SK-N-SH (cell line): ENCODE data around the gene PXMP4. TPM values are rescaled to one million over a fixed set of nuclear protein-coding genes. Genes with fewer than 3 reads are reported as not detected.

Experiments
- CTCF ChIA-PET: fragments of 300-600, 350-600 bp; formaldehyde crosslinking; extraction: SDS; loops from one replicate; lab custom pipeline; 2021; lab: Yijun Ruan, JAX
- POLR2A ChIA-PET: fragments of 350-600 bp; sonication (Branson Sonifier 250); formaldehyde crosslinking; extraction: SDS; loops from one replicate; lab custom pipeline; 2020; ENCODE audit warnings: antibody characterized with exemption, inconsistent platforms; lab: Yijun Ruan, JAX
- DNase-seq: peaks from one replicate; pipeline ENCODE4 v3.0.0; 2012
- H2AFZ ChIP-seq: fragments of 200-600 bp; sonication (generic); 2 replicates; pipeline ENCODE4 v1.8.1; 2016; ENCODE audit warnings: antibody characterized with exemption, mild to moderate bottlenecking, low read depth
- H3F3A ChIP-seq: fragments of 200-600 bp; sonication (generic); replicated peaks from 2 replicates; pipeline ENCODE3; 2016; ENCODE audit warnings: antibody characterized with exemption, mild to moderate bottlenecking; ENCODE audit not compliant: insufficient read depth
- H3K27ac ChIP-seq, 2 experiments: fragments of 200-500 bp in 1 of 2; fragments of 200-600 bp in 1 of 2; sonication (Bioruptor generic) in 1 of 2; sonication (generic), shearing (Covaris generic) in 1 of 2; 2 replicates each; pipeline versions ENCODE4 v1.5.1 to v1.6.1; 2014 to 2016; ENCODE audit warnings: low read depth in 2 of 2, inconsistent platforms in 1 of 2, low read length in 1 of 2, mild to moderate bottlenecking in 1 of 2, mixed read lengths in 1 of 2
- H3K27me3 ChIP-seq: fragments of 200-600 bp; sonication (generic), shearing (Covaris generic); 2 replicates; pipeline ENCODE4 v1.6.1; 2016; ENCODE audit warnings: mixed run types; ENCODE audit not compliant: insufficient read depth
- H3K36me3 ChIP-seq, 2 experiments: fragments of 200-500 bp in 1 of 2; fragments of 200-600 bp in 1 of 2; sonication (Bioruptor generic) in 1 of 2; sonication (generic) in 1 of 2; replicated peaks in 1 of 2; 2 replicates each; pipeline versions ENCODE3 to v1.5.1; 2014 to 2016; ENCODE audit warnings: low read length in 1 of 2, mild to moderate bottlenecking in 1 of 2; ENCODE audit not compliant: insufficient read depth in 2 of 2, control insufficient read depth in 1 of 2
- H3K4me1 ChIP-seq, 2 experiments: fragments of 200-500 bp in 1 of 2; fragments of 200-600 bp in 1 of 2; sonication (Bioruptor generic) in 1 of 2; sonication (generic), shearing (Covaris generic) in 1 of 2; 2 replicates each; pipeline versions ENCODE4 v1.5.1 to v1.6.1; 2014 to 2016; ENCODE audit warnings: low read depth in 1 of 2, low read length in 1 of 2, mixed run types in 1 of 2; ENCODE audit not compliant: insufficient read depth in 2 of 2, control insufficient read depth in 1 of 2
- H3K4me2 ChIP-seq: fragments of 200-600 bp; sonication (generic), shearing (Covaris generic); 2 replicates; pipeline ENCODE4 v1.6.1; 2017; ENCODE audit warnings: mixed run types
- H3K4me3 ChIP-seq, 2 experiments: fragments of 200-500 bp in 1 of 2; fragments of 200-600 bp in 1 of 2; sonication (Bioruptor generic) in 1 of 2; sonication (generic), shearing (Covaris generic) in 1 of 2; 2 replicates each; pipeline versions ENCODE4 v1.5.1 to v1.8.1; 2014 to 2016; ENCODE audit warnings: low read depth in 2 of 2, inconsistent platforms in 1 of 2, low read length in 1 of 2, mild to moderate bottlenecking in 1 of 2, mixed read lengths in 1 of 2, moderate library complexity in 1 of 2
- H3K79me2 ChIP-seq: fragments of 200-600 bp; sonication (generic); 2 replicates; pipeline ENCODE4 v1.8.1; 2017; ENCODE audit warnings: mild to moderate bottlenecking; ENCODE audit not compliant: insufficient read depth
- H3K9ac ChIP-seq: fragments of 200-600 bp; sonication (generic); 2 replicates; pipeline ENCODE4 v1.6.1; 2017; ENCODE audit warnings: mixed run types
- H3K9me2 ChIP-seq: fragments of 200-600 bp; sonication (generic); 2 replicates; pipeline ENCODE4 v1.6.1; 2017; ENCODE audit warnings: mixed run types
- H3K9me3 ChIP-seq: fragments of 200-600 bp; sonication (generic); 2 replicates; pipeline ENCODE4 v1.6.1; 2017; ENCODE audit warnings: mixed run types, mild to moderate bottlenecking, moderate library complexity
- H4K20me1 ChIP-seq: fragments of 200-600 bp; sonication (generic); 2 replicates; pipeline ENCODE4 v1.6.1; 2017; ENCODE audit warnings: mild to moderate bottlenecking, mixed run types; ENCODE audit not compliant: insufficient read depth
- CHD2 ChIP-seq: fragments of 150-350 bp; IDR thresholded peaks from 2 replicates; pipeline ENCODE4 v1.6.1; 2018; ENCODE audit warnings: low read length; ENCODE audit not compliant: partially characterized antibody
- ELF1 ChIP-seq: IDR thresholded peaks from 2 replicates; pipeline ENCODE4 v1.4.0; 2012
- EP300 ChIP-seq, 2 experiments: IDR thresholded peaks; 2 replicates each; pipeline versions ENCODE4 v1.4.0 to v1.6.1; 2012; ENCODE audit warnings: borderline replicate concordance in 1 of 2, low read depth in 1 of 2, low read length in 1 of 2
- EZH2phosphoT487 ChIP-seq: fragments of 200-600 bp; sonication (generic); IDR thresholded peaks from 2 replicates; pipeline ENCODE4 v1.6.1; 2017; ENCODE audit warnings: low read depth, mixed run types, mild to moderate bottlenecking, antibody characterized with exemption, moderate library complexity, borderline replicate concordance
- FOXJ3 ChIP-seq: sonication (generic); formaldehyde crosslinking; IDR thresholded peaks from 2 replicates; pipeline ENCODE4 v1.5.1; 2020; ENCODE audit warnings: mild to moderate bottlenecking, missing genetic modification reagents
- FOXM1 ChIP-seq: IDR thresholded peaks from 2 replicates; pipeline ENCODE4 v1.4.0; 2012; ENCODE audit warnings: low read depth, mild to moderate bottlenecking
- JUND ChIP-seq: IDR thresholded peaks from 2 replicates; pipeline ENCODE4 v1.4.0; 2012
- MEF2A ChIP-seq: IDR thresholded peaks from 2 replicates; pipeline ENCODE4 v1.4.0; 2012; ENCODE audit warnings: low read depth, borderline replicate concordance
- MXI1 ChIP-seq: IDR thresholded peaks from 2 replicates; pipeline ENCODE4 v1.6.1; 2012; ENCODE audit warnings: mild to moderate bottlenecking, low read depth, low read length, improper control_type of control experiment
- POLR2AphosphoS5 ChIP-seq: IDR thresholded peaks from 2 replicates; pipeline ENCODE4 v1.6.1; 2012; ENCODE audit warnings: low read depth, low read length
- RFX5 ChIP-seq: IDR thresholded peaks from 2 replicates; pipeline ENCODE4 v1.6.1; 2012; ENCODE audit warnings: mild to moderate bottlenecking, improper control_type of control experiment, low read length
- TEAD4 ChIP-seq: IDR thresholded peaks from 2 replicates; pipeline ENCODE4 v1.4.0; 2012; ENCODE audit warnings: mild to moderate bottlenecking, borderline replicate concordance; ENCODE audit not compliant: insufficient read depth
- YY1 ChIP-seq: IDR thresholded peaks from 2 replicates; pipeline ENCODE4 v1.4.0; 2012; ENCODE audit warnings: low read depth, mild to moderate bottlenecking
- WGBS: methylation state at CpG from one replicate; pipeline ENCODE4 v1.1.6; 2017; ENCODE audit warnings: low lambda C conversion rate; 5-methylcytosine and 5-hydroxymethylcytosine counted together
- polyA plus RNA-seq, 3 experiments: library from polyadenylated mRNA; depleted of rRNA; stranded (reverse); fragments of >200 nt; gene quantifications; 2 replicates each; pipeline ENCODE4 v1.2.3, GENCODE V29; 2012
- TF ChIP-seq, protein P1 (sequence below): IDR thresholded peaks from 2 replicates; pipeline ENCODE4 v1.4.0; 2012; ENCODE audit warnings: low read depth
- TF ChIP-seq, protein P2 (sequence below): fragments of 150-350 bp; IDR thresholded peaks from 2 replicates; pipeline ENCODE4 v1.6.1; 2016; ENCODE audit warnings: mild to moderate bottlenecking, low read depth, low read length
- TF ChIP-seq, protein P3 (sequence below): IDR thresholded peaks from 2 replicates; pipeline ENCODE4 v1.4.0; 2012; ENCODE audit warnings: low read depth, borderline replicate concordance

The PXMP4 gene
- polyA plus RNA-seq, 1 of the 3 experiments (the other 2 are of a cell fraction), result 5.6 TPM

- TF ChIP-seq JUND (no peak), RFX5 (no peak), POLR2AphosphoS5 (no peak), EZH2phosphoT487 (no peak), CHD2 (no peak), FOXM1 (no peak), EP300 (IDR thresholded peaks at IDR 0.05; ENCODE audit: borderline replicate concordance in 1 of 2, low read depth in 1 of 2, low read length in 1 of 2) (no peak), MXI1 (no peak), FOXJ3 (CRISPR knock-in tag) (no peak), TEAD4 (no peak), MEF2A (no peak), YY1 (no peak), ELF1 (no peak)
- TF ChIP-seq, protein P1, sequence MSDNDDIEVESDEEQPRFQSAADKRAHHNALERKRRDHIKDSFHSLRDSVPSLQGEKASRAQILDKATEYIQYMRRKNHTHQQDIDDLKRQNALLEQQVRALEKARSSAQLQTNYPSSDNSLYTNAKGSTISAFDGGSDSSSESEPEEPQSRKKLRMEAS, result no peak
- TF ChIP-seq, protein P2, sequence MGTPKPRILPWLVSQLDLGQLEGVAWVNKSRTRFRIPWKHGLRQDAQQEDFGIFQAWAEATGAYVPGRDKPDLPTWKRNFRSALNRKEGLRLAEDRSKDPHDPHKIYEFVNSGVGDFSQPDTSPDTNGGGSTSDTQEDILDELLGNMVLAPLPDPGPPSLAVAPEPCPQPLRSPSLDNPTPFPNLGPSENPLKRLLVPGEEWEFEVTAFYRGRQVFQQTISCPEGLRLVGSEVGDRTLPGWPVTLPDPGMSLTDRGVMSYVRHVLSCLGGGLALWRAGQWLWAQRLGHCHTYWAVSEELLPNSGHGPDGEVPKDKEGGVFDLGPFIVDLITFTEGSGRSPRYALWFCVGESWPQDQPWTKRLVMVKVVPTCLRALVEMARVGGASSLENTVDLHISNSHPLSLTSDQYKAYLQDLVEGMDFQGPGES, result no peak
- TF ChIP-seq, protein P3, sequence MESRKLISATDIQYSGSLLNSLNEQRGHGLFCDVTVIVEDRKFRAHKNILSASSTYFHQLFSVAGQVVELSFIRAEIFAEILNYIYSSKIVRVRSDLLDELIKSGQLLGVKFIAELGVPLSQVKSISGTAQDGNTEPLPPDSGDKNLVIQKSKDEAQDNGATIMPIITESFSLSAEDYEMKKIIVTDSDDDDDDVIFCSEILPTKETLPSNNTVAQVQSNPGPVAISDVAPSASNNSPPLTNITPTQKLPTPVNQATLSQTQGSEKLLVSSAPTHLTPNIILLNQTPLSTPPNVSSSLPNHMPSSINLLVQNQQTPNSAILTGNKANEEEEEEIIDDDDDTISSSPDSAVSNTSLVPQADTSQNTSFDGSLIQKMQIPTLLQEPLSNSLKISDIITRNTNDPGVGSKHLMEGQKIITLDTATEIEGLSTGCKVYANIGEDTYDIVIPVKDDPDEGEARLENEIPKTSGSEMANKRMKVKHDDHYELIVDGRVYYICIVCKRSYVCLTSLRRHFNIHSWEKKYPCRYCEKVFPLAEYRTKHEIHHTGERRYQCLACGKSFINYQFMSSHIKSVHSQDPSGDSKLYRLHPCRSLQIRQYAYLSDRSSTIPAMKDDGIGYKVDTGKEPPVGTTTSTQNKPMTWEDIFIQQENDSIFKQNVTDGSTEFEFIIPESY, result no peak
- Histone ChIP-seq H2AFZ (no peak overlapping the region), H3K36me3 (peaks cover 0 to 5% of the 10 kb centered on the region in 2 experiments), H3K9ac (no peak overlapping the region), H3K27me3 (no peaks in the 10 kb centered on the region), H4K20me1 (no peaks in the 10 kb centered on the region), H3K79me2 (no peaks in the 10 kb centered on the region), H3K27ac (no peak overlapping the region), H3K9me2 (no peaks in the 10 kb centered on the region), H3K4me3 (no peak overlapping the region), H3F3A (no peaks in the 10 kb centered on the region), H3K4me1 (no peaks in the 10 kb centered on the region), H3K9me3 (no peaks in the 10 kb centered on the region), H3K4me2 (no peak overlapping the region)
- no peak for DNase-seq
- CTCF ChIA-PET, result no interaction called here
- WGBS, result 64% methylated on average over 1 of the region's 1 CpG
- POLR2A ChIA-PET, result no interaction called here
Measured at GRCh38 chr20:33711446-33711738, 8.7 kb downstream of the PXMP4 start.
